ENCODE measurements around the gene GALNS.

DNA sequence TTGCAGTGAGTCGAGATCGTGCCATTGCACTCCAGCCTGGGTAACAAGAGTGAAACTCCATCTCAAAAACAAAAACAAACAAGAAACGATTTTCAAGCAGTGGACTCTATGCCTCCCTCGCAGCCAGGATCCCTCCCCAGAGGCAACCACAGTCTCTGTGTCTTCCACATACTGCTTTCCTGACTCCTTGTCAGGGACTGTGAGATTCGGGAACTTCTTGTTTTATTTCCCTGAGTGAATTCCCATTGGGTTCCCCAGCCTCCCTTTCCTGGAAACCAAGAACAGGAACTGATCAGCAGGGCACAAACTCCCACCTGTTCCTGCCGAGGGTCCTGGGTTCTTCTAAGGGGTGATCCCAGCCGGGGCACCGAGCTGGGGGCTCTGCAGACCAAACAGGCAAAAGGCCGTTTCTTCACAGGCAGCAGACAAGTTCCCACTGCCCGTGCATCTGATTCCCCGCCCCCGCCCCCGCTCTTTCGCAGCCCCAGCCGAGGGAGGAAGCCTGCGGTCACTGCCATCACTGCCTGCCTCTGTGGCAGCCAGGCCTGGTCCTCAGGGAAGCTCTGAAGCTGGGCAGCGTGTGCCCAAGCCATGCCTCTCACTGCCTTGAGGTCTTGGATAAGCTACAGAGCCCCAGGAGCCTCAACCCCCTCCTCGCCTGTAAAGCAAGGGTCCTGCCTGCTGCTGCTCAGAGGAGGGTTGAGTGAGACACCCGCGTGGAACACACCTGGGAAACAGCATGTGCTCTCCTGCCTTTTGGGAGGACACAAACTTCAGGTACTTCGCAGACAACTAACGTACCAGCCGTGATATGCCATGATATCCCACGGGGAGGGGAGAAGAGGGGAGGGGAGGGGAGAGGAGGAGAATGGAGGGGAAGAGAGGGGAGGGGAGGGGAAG, 66.2 kb downstream of the GALNS start:
- TF ChIP-seq, protein P1, sequence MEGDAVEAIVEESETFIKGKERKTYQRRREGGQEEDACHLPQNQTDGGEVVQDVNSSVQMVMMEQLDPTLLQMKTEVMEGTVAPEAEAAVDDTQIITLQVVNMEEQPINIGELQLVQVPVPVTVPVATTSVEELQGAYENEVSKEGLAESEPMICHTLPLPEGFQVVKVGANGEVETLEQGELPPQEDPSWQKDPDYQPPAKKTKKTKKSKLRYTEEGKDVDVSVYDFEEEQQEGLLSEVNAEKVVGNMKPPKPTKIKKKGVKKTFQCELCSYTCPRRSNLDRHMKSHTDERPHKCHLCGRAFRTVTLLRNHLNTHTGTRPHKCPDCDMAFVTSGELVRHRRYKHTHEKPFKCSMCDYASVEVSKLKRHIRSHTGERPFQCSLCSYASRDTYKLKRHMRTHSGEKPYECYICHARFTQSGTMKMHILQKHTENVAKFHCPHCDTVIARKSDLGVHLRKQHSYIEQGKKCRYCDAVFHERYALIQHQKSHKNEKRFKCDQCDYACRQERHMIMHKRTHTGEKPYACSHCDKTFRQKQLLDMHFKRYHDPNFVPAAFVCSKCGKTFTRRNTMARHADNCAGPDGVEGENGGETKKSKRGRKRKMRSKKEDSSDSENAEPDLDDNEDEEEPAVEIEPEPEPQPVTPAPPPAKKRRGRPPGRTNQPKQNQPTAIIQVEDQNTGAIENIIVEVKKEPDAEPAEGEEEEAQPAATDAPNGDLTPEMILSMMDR (IDR thresholded peaks at IDR 0.05; ENCODE audit: borderline replicate concordance, extremely low read depth, low read length, poor library complexity, severe bottlenecking) = no peak
- no peak for TF ChIP-seq EZH2 (IDR thresholded peaks at IDR 0.05; ENCODE audit: borderline replicate concordance, low read depth, low read length, severe bottlenecking)

All from DND-41 (cell line).